Type B pancreatic cell (in vitro differentiated cells): ENCODE measurements around the gene FILIP1L. TPM values are rescaled to one million over a fixed set of nuclear protein-coding genes. Genes with fewer than 3 reads are reported as not detected.

ENCODE experiments used
- DNase-seq: peaks from one replicate; pipeline ENCODE4 v3.0.0; 2021; ENCODE audit warnings: mixed read lengths; ENCODE audit not compliant: unreplicated experiment; ENCODE audit errors: extremely low spot score
- H3K27ac Mint-ChIP-seq: 2 replicates; pipeline ENCODE4 v1.8.0; 2021; ENCODE audit warnings: mild to moderate bottlenecking, mixed read lengths
- H3K27me3 Mint-ChIP-seq: 2 replicates; pipeline ENCODE4 v1.8.0; 2021; ENCODE audit warnings: mixed read lengths
- H3K36me3 Mint-ChIP-seq: 2 replicates; pipeline ENCODE4 v1.8.0; 2021; ENCODE audit warnings: mixed read lengths
- H3K4me1 Mint-ChIP-seq: one replicate; pipeline ENCODE4 v1.8.0; 2021; ENCODE audit warnings: mixed read lengths; ENCODE audit not compliant: unreplicated experiment
- H3K4me3 Mint-ChIP-seq: 2 replicates; pipeline ENCODE4 v1.8.0; 2021; ENCODE audit warnings: mild to moderate bottlenecking, mixed read lengths
- H3K9me3 Mint-ChIP-seq: 2 replicates; pipeline ENCODE4 v1.8.0; 2021; ENCODE audit warnings: mixed read lengths
- total RNA-seq: library from RNA; stranded (reverse); gene quantifications from 2 replicates; pipeline ENCODE4 v1.2.1, GENCODE V29; 2021; ENCODE audit warnings: low replicate concordance
- TF ChIP-seq, protein P1 (sequence below): fragments of 200-600 bp; sonication (generic); conservative IDR thresholded peaks from 2 replicates; pipeline ENCODE4 v1.5.0; 2021; ENCODE audit warnings: antibody characterized with exemption, mild to moderate bottlenecking

Gene FILIP1L
- total RNA-seq, 1 donor from 2014 or later = 30.6 TPM

DNA sequence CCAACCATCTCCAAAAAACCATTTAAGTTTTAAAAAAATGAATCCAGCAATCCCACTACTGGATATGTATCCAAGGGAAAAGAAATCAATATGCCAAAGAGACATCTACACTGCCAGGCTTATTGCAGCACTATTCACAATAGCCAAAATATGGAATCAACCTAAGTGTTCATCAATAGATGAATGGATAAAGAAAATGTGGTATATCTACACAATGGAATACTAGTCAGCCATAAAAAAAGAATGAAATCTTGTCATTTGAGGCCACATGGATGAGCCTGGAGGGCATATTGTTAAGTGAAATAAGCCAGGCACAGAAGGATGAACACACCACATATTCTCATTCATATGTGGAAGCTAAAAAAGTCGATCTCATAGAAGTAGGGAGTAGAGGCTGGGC, 136.1 kb downstream of the FILIP1L start:
- no peak for DNase-seq
- TF ChIP-seq, protein P1, sequence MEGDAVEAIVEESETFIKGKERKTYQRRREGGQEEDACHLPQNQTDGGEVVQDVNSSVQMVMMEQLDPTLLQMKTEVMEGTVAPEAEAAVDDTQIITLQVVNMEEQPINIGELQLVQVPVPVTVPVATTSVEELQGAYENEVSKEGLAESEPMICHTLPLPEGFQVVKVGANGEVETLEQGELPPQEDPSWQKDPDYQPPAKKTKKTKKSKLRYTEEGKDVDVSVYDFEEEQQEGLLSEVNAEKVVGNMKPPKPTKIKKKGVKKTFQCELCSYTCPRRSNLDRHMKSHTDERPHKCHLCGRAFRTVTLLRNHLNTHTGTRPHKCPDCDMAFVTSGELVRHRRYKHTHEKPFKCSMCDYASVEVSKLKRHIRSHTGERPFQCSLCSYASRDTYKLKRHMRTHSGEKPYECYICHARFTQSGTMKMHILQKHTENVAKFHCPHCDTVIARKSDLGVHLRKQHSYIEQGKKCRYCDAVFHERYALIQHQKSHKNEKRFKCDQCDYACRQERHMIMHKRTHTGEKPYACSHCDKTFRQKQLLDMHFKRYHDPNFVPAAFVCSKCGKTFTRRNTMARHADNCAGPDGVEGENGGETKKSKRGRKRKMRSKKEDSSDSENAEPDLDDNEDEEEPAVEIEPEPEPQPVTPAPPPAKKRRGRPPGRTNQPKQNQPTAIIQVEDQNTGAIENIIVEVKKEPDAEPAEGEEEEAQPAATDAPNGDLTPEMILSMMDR = no peak
- Mint-ChIP-seq H3K4me3 (no peak overlapping the region), H3K36me3 (no peaks in the 10 kb centered on the region), H3K27ac (no peak overlapping the region), H3K27me3 (no peaks in the 10 kb centered on the region), H3K9me3 (peaks cover 4% of the 10 kb centered on the region), H3K4me1 (peaks cover 4% of the 10 kb centered on the region)

DNA sequence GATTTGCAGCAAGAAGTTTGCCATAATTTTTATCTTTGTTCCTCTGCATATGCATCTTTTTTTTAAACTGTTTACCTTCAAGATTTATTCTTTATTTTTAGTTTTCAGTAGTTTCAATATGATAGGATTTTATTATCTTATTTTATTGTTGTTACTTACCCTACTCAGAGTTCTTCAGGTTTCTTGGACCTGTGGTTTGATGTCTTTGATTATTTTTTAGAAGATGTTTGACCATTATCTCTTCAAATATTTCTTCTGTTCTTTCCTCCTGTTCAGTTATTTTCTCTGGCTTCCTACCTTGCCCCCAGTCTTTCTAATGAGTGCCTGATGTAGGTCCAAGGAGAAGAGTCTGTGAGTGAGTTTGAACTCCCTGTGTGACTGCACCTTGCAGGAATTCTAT, 137.7 kb downstream of the FILIP1L start:
- Mint-ChIP-seq H3K4me1 (peaks cover 4% of the 10 kb centered on the region), H3K9me3 (peaks cover 4% of the 10 kb centered on the region), H3K4me3 (no peak overlapping the region), H3K27ac (no peak overlapping the region), H3K27me3 (no peaks in the 10 kb centered on the region), H3K36me3 (no peaks in the 10 kb centered on the region)
- TF ChIP-seq, protein P1 = no peak
- no peak for DNase-seq

DNA sequence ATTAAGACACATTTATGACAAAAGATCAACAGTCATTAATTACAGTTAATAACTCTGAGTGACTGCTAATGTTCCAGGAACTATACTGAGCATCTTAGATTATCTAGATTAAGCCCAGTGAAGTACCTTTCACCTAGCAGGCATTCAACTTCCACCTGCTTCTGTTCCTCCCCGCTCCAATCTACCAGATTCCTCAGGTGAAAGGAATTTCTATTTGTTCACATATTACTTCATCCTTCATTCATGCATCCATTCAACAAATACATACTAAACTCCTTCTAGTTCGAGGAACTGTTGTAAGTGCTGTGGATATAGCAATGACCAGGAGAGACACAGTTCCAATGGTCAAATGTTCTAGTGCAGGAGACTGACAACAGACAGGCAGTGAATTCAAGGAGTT, 139.3 kb downstream of the FILIP1L start:
- Mint-ChIP-seq H3K4me1 (peaks cover 4% of the 10 kb centered on the region), H3K4me3 (no peak overlapping the region), H3K27me3 (no peaks in the 10 kb centered on the region), H3K27ac (no peak overlapping the region), H3K9me3 (peaks cover 4% of the 10 kb centered on the region), H3K36me3 (no peaks in the 10 kb centered on the region)
- TF ChIP-seq, protein P1 = no peak
- no peak for DNase-seq

DNA sequence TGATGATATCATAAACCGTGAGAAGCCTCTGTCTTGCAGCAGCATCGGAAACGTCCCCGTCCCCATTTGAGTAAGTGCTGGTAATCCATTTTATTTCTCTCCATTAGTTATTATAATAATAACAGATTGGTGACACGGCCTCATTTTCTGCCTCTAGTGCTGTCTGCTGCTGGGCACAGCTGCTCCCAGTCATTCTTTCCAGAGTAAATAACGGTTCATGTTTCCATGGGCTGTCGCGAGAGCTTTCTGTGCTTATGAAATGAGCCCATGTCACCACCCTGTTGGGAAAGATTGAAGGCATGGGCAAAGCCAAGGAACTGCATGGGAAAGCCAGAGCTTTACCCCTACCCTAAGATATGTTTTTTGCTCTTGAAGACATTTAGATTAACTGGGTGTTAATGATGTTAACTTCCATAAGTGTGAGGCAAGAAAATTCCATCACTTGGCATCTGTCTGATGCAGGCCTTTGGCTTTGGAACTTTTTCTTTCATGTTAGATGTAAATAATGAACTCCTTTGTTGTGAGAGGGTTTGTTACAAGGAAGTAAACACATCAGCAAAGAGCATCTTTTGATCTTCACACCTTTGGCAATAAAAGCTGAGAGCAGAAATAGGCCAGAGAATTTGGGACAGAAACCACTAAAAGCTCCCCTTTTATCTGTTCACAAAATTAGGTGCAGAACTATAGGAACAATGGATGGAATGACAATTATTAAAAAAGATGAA, 141.8 kb downstream of the FILIP1L start:
- Mint-ChIP-seq H3K27ac (no peak overlapping the region), H3K9me3 (peaks cover 4% of the 10 kb centered on the region), H3K36me3 (no peaks in the 10 kb centered on the region), H3K27me3 (no peaks in the 10 kb centered on the region), H3K4me1 (peaks cover 16% of the 10 kb centered on the region), H3K4me3 (no peak overlapping the region)
- no peak for DNase-seq
- TF ChIP-seq, protein P1 = no peak

DNA sequence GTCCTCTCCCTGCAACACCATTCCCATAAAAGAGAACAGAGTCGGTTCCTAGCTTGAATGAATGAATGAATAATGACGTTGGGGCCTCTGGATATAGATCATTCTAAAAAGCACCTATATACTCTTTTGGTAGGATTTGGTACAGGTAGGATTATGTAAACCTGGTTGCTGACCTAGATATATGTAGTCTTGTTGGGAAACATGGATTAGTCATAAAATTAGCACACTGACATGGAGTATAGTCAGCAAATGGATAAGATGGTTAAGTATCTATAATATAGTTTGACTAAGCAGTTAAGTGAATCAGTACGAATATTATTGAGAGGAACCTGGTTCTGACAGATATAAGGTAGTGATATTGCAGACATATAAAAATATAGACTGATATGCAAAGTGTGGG, 142.5 kb downstream of the FILIP1L start:
- Mint-ChIP-seq H3K36me3 (no peaks in the 10 kb centered on the region), H3K4me3 (no peak overlapping the region), H3K27ac (no peak overlapping the region), H3K27me3 (no peaks in the 10 kb centered on the region), H3K4me1 (peaks cover 16% of the 10 kb centered on the region), H3K9me3 (peaks cover 1% of the 10 kb centered on the region)
- DNase-seq = no peak
- TF ChIP-seq, protein P1 = no peak
